BLaER1 treated with 17β-estradiol and CSF1 and Interleukin-3, amounts not matched to agents 10 nM and 100 nM (cell line): ENCODE measurements around the gene PGRMC2.

Experiments used
- H3K27ac ChIP-seq, 11 experiments: shearing (Covaris generic); formaldehyde crosslinking; 2 replicates each; pipeline ENCODE4 v1.8.1; 2022
- H3K27me3 ChIP-seq, 11 experiments: shearing (Covaris generic); formaldehyde crosslinking; 2 replicates each; pipeline ENCODE4 v1.8.1; 2022
- H3K36me3 ChIP-seq, 11 experiments: shearing (Covaris generic); formaldehyde crosslinking; 2 replicates each; pipeline ENCODE4 v1.8.1; 2022
- H3K4me1 ChIP-seq, 10 experiments: shearing (Covaris generic); formaldehyde crosslinking; 2 replicates each; pipeline ENCODE4 v1.8.1; 2022
- H3K4me2 ChIP-seq, 11 experiments: shearing (Covaris generic); formaldehyde crosslinking; 2 replicates each; pipeline ENCODE4 v1.8.1; 2022
- H3K4me3 ChIP-seq, 10 experiments: shearing (Covaris generic); formaldehyde crosslinking; 2 replicates each; pipeline ENCODE4 v1.8.1; 2022
- H3K9ac ChIP-seq, 11 experiments: shearing (Covaris generic); formaldehyde crosslinking; 2 replicates each; pipeline ENCODE4 v1.8.1; 2022
- H3K9me3 ChIP-seq, 11 experiments: shearing (Covaris generic); formaldehyde crosslinking; replicated peaks in 1 of 11; 2 replicates each; pipeline ENCODE4 v1.8.1; 2022
- H4K20me1 ChIP-seq, 11 experiments: shearing (Covaris generic); formaldehyde crosslinking; 2 replicates each; pipeline ENCODE4 v1.8.1; 2022
- Cebpa-rat ChIP-seq, 11 experiments: shearing (Covaris generic); IDR thresholded peaks; 2 replicates each; pipeline ENCODE4 v1.8.1; 2022

PGRMC2 gene

DNA sequence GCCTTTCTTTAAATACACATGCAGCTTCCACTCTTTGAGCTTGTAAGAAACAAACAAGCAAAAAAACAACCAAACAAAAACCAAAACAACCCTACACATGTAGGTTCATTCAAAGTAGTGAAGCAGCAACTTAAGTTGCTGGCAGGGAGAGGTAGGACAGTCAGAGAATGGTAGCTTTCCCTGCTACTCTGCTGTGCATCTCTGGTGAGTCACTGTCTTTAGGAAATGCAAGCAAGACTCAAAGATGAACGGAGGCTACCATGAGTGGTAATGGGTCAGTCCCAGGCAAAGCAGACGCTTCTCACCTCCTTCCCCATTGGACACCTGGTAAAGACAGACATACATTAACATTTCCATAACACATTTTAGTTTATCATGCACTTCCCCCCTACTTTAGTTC is 43.2 kb downstream of the PGRMC2 start:
- Histone ChIP-seq H4K20me1 (no peaks in the 10 kb centered on the region), H3K4me1 (no peaks in the 10 kb centered on the region), H3K4me3 (no peak overlapping the region), H3K4me2 (no peak overlapping the region), H3K27me3 (no peaks in the 10 kb centered on the region), H3K9me3 (peaks cover 28 to 46% (median 39%) of the 10 kb centered on the region in 11 experiments), H3K36me3 (no peaks in the 10 kb centered on the region), H3K9ac (no peak overlapping the region), H3K27ac (no peak overlapping the region)
- no peak for TF ChIP-seq Cebpa-rat (IDR thresholded peaks at IDR 0.05)

DNA sequence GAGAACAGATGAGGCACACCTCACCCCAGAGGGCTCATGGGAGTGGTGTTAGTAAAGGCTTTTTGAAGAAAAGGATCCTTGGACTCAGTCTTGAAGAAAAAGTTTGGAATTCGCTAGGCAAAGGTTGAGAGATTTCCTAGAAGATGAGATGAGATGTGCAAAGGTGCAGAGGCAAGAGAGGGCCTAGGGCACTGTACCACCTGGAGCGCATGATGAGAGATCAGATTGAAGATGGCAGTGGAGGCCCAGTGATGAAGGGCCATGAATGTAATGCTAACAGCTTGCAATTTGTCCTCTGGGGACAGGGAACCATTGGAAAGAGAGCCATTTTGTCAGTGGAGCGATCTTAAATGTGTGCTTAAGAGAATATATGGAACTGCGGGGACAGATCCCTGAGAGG is 45.0 kb downstream of the PGRMC2 start:
- TF ChIP-seq Cebpa-rat (IDR thresholded peaks at IDR 0.05): no peak
- Histone ChIP-seq H3K4me3 (no peak overlapping the region), H3K9me3 (peaks cover 10 to 28% (median 21%) of the 10 kb centered on the region in 11 experiments; a peak in 20 of 22 replicates), H3K9ac (no peak overlapping the region), H3K4me2 (no peak overlapping the region), H3K27ac (no peak overlapping the region), H3K4me1 (no peaks in the 10 kb centered on the region), H4K20me1 (no peaks in the 10 kb centered on the region), H3K27me3 (no peaks in the 10 kb centered on the region), H3K36me3 (no peaks in the 10 kb centered on the region)

DNA sequence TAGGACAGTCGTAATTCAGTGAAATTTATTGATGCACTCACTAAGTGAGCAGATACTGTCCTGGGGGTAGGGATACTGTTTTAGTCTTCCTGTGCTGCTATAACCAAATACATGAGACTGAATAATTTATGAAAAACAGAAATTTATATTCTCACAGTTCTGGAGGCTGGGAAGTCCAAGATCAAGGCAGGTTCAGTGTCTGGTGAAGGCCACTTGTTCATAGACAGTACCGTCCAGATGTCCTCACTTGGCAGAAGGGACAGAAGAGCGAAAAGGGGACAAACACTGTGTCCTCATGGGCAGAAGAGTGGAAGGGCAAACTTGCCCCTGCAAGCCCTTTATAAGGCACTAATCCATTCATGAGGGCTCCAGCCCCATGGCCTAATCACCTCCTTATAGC is 45.6 kb downstream of the PGRMC2 start:
- H3K27me3 ChIP-seq: no peaks in the 10 kb centered on the region
- TF ChIP-seq Cebpa-rat (IDR thresholded peaks at IDR 0.05): no peak
- H3K4me2 ChIP-seq: no peak overlapping the region
- no peaks in the 10 kb centered on the region for H3K36me3 ChIP-seq
- H3K27ac ChIP-seq: no peak overlapping the region
- peaks cover 4 to 22% (median 15%) of the 10 kb centered on the region in 11 experiments; a peak in 17 of 22 replicates for H3K9me3 ChIP-seq
- no peak overlapping the region for H3K4me3 ChIP-seq
- H3K9ac ChIP-seq: no peak overlapping the region
- no peaks in the 10 kb centered on the region for H4K20me1 ChIP-seq
- no peaks in the 10 kb centered on the region for H3K4me1 ChIP-seq

DNA sequence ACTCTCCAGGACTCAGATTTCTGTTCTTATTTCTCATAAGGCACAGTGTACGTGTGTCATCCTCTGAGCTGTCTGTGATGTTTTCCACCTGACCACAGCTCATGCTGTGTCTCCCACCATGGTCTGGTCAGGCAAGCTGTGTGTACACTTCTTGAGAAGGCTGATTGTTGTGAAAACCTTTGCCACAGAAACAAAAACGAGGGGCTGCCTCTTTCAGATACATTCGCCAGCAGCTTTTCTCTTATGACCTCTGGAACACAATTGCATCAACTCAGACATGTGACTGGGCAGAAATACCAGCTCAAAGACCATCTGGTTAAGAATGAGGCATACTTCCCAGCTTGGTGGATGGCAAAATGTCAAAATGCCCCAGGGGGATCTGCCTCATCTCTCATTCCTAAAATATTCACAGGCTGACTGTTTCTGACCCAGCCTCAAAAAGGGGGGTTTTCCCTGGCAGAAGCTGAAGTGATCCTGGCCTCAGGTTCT is 46.1 kb downstream of the PGRMC2 start:
- peaks cover 0 to 17% (median 10%) of the 10 kb centered on the region in 11 experiments; a peak in 14 of 22 replicates for H3K9me3 ChIP-seq
- no peak overlapping the region for H3K4me2 ChIP-seq
- no peaks in the 10 kb centered on the region for H3K27me3 ChIP-seq
- H4K20me1 ChIP-seq: no peaks in the 10 kb centered on the region
- no peaks in the 10 kb centered on the region for H3K4me1 ChIP-seq
- H3K36me3 ChIP-seq: no peaks in the 10 kb centered on the region
- no peak overlapping the region for H3K4me3 ChIP-seq
- H3K27ac ChIP-seq: no peak overlapping the region
- no peak for TF ChIP-seq Cebpa-rat (IDR thresholded peaks at IDR 0.05)
- no peak overlapping the region for H3K9ac ChIP-seq

DNA sequence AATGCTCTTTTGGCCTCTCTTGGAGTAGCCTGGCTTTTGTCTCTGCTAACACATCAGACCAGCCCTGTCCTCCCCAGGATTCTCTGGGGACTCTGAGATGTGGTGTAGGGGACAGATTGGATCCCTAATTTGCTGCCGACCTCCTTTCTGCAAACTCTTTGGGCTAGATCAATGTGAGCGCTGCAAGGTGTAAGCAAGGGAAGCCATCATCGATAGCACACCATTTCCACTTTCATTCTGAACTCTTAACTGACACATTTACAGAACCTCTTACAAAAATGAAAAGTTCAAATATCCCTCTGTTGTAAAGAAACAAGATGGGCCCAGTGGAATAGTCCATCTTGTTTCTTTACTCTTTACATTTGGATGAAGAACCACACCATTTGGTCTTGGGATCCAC is 46.6 kb downstream of the PGRMC2 start:
- H3K4me1 ChIP-seq: no peaks in the 10 kb centered on the region
- H3K4me2 ChIP-seq: no peak overlapping the region
- no peaks in the 10 kb centered on the region for H4K20me1 ChIP-seq
- no peak overlapping the region for H3K27ac ChIP-seq
- no peak for TF ChIP-seq Cebpa-rat (IDR thresholded peaks at IDR 0.05)
- H3K9ac ChIP-seq: no peak overlapping the region
- H3K4me3 ChIP-seq: no peak overlapping the region
- H3K9me3 ChIP-seq: peaks cover 0 to 13% (median 6%) of the 10 kb centered on the region in 11 experiments; a peak in 8 of 22 replicates
- H3K36me3 ChIP-seq: no peaks in the 10 kb centered on the region
- no peaks in the 10 kb centered on the region for H3K27me3 ChIP-seq

DNA sequence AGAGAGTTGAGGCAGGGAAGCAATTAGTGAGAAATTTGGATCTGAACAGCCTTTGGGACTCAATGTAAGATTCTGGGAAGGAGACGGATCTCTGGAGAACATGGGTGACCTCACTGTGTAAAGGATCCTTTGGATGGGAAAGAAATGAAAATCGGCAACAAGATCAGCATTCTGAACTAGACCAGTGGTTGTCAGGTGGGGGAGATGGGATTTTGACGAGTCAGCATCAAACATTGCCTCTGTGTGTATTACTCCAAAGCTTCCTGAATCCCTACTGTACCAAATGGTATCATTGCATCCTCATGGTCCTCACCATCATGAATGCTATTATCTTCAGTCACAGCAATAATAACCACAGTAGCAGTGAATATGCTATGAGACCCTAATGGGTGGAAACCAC is 52.8 kb downstream of the PGRMC2 start:
- no peaks in the 10 kb centered on the region for H3K36me3 ChIP-seq
- H4K20me1 ChIP-seq: no peaks in the 10 kb centered on the region
- H3K27me3 ChIP-seq: no peaks in the 10 kb centered on the region
- no peak overlapping the region for H3K4me2 ChIP-seq
- H3K4me3 ChIP-seq: no peak overlapping the region
- H3K9me3 ChIP-seq: peaks cover 0 to 4% (median 0%) of the 10 kb centered on the region in 11 experiments; a peak in 5 of 22 replicates
- TF ChIP-seq Cebpa-rat (IDR thresholded peaks at IDR 0.05): no peak
- H3K9ac ChIP-seq: no peak overlapping the region
- no peak overlapping the region for H3K27ac ChIP-seq
- no peaks in the 10 kb centered on the region for H3K4me1 ChIP-seq

DNA sequence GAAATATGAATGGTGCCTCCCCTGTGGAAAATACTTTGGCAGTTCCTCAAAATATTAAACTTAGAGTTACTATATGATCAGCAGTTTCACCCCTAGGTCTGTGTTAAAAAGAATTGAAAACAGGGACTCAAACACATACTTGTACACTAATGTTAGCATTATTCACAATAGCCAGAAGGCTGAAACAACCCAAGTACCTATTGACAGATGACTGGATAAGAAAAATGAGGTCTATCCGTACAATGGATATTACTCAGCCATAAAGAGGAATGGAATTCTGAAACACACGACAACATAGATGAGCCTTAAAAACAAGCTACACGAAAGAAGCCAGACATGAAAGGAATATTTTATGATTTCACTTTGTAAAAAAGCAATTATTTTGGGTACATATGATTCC is 54.9 kb downstream of the PGRMC2 start:
- no peak overlapping the region for H3K4me2 ChIP-seq
- no peak overlapping the region for H3K4me3 ChIP-seq
- H3K4me1 ChIP-seq: no peaks in the 10 kb centered on the region
- H4K20me1 ChIP-seq: no peaks in the 10 kb centered on the region
- H3K9me3 ChIP-seq: peaks cover 0 to 7% (median 0%) of the 10 kb centered on the region in 11 experiments; a peak in 5 of 22 replicates
- no peaks in the 10 kb centered on the region for H3K36me3 ChIP-seq
- H3K27me3 ChIP-seq: no peaks in the 10 kb centered on the region
- TF ChIP-seq Cebpa-rat (IDR thresholded peaks at IDR 0.05): no peak
- H3K9ac ChIP-seq: no peak overlapping the region
- H3K27ac ChIP-seq: no peak overlapping the region

DNA sequence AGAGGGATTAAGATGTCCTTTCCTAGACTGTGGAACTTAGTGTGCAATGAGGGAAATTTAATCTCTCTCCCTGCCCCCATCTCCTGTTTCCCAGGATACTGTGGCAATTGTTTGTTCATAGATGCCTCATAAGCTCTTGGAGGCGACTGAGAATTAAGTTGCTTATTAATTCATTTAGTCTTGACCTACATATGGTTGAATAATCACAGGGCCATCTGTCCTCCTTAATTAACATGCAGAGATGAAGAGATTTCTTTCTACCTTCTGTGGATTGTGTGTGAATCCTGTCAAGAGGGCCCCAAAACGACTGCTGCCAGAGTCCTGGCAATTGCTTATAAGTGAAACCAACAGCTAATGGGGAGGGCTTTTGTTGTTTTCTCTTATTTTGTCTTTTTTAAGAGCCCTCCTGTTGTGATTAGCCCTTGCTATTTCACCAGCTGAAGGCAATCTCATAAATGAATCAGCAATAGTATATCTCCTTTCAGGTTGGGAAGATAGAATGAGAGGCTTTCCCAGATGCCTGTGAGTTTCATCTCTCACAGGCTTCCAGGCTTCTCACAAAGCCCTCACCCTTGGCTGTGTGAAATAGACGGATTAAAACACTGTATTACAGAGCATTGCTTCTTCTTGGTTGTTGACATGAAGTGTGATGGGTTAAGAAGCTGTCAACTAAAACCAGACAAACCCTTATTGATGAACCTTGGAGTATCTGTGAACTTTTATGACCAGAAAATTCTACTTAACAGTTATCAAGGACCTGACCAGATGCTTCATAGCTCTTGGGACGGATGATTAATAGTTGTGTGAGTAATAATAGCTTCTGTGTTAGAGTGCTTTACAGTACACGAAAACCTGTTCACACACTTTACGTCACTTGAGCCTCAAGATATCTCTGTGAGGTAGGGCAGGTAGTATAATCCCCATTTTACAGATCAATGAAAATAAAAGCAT is 58.5 kb downstream of the PGRMC2 start:
- Histone ChIP-seq H3K27me3 (no peaks in the 10 kb centered on the region), H3K9me3 (peaks cover 0 to 7% (median 0%) of the 10 kb centered on the region in 11 experiments; a peak in 5 of 22 replicates), H3K27ac (no peak overlapping the region), H4K20me1 (no peaks in the 10 kb centered on the region), H3K4me3 (no peak overlapping the region), H3K4me2 (no peak overlapping the region), H3K4me1 (no peaks in the 10 kb centered on the region), H3K9ac (no peak overlapping the region), H3K36me3 (no peaks in the 10 kb centered on the region)
- no peak for TF ChIP-seq Cebpa-rat (IDR thresholded peaks at IDR 0.05)

DNA sequence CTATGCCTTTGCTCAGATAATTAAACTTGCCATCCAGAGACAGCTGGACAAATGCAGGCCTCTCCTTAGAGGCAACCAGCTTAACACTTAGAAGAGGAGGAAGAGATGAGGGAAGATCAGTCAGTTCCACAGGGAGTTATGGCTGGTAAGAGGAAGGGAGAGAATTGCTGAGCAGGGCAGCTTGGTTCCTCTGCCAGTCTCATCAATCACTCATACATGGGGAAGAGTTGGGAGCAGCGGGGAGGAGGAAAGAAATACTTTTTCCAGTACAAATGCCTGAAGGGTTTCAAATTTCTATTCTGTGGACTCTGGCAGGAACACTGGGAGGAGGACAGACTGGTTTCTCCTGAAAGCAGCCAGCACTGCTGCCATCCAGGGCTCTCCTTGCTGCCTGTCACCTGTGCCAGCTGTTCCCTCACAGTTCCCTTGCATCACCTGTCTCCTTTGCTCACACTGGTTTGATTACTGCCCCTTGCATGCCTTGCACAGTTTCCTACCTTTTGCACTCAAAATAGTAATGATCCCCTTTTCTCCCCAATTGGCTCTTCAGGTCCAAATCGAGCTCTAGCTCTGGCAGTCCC is 59.5 kb downstream of the PGRMC2 start:
- Histone ChIP-seq H3K9ac (no peak overlapping the region), H3K27ac (no peak overlapping the region), H4K20me1 (no peaks in the 10 kb centered on the region), H3K9me3 (peaks cover 0 to 7% (median 0%) of the 10 kb centered on the region in 11 experiments; a peak in 5 of 22 replicates), H3K36me3 (peaks cover 0 to 3% (median 0%) of the 10 kb centered on the region in 11 experiments; a peak in 1 of 22 replicates), H3K4me3 (no peak overlapping the region), H3K4me2 (no peak overlapping the region), H3K27me3 (no peaks in the 10 kb centered on the region), H3K4me1 (no peaks in the 10 kb centered on the region)
- TF ChIP-seq Cebpa-rat (IDR thresholded peaks at IDR 0.05): no peak
